GM12873 (cell line): ENCODE data around the gene ZBED4.

ENCODE experiments used
- TF ChIP-seq, protein P1 (sequence below): IDR thresholded peaks from 2 replicates; pipeline ENCODE4 v1.5.1; 2012; ENCODE audit warnings: low read depth, mild to moderate bottlenecking, moderate library complexity, low read length, control low read depth; ENCODE audit not compliant: insufficient read depth; ENCODE audit errors: missing control alignments

Gene ZBED4

DNA sequence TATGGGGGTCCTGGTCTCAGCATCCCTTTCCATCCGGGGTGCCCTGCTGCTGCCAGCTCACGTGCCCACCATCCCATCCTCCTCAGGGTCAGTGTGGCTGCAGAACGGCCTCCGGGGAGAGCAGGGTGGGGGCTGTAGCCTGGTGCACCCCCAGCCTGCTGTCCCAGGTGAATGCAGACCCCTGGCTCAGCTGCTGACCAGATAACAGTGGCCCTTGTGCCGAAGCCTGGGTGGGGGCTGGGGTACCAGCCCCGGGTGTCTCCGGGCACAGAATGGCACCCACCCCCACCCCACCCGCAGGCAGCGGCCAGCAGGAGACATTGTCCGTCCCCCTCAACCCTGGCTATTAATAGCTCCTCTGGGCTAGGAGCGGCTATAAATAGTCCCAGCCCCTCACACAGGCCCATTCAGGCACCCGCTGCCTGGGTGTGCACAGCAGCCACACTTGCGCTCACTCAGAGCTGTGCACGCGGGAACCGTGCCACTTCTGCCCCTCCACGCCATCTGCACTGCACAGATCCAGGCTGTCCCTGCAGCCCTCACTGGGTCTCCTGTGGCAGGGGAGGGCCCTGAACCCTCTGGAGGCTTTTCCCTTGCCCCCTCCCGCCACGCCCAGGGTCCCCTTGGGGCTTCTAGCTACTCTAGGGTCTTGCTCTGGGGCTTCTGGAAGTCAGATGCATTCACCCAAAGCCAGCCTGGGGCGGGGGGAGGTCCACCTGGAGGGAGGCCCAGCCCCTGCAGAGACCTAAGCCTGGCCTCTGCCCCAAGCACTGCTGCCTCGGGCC lies 83.5 kb downstream of the ZBED4 start:
- TF ChIP-seq, protein P1, sequence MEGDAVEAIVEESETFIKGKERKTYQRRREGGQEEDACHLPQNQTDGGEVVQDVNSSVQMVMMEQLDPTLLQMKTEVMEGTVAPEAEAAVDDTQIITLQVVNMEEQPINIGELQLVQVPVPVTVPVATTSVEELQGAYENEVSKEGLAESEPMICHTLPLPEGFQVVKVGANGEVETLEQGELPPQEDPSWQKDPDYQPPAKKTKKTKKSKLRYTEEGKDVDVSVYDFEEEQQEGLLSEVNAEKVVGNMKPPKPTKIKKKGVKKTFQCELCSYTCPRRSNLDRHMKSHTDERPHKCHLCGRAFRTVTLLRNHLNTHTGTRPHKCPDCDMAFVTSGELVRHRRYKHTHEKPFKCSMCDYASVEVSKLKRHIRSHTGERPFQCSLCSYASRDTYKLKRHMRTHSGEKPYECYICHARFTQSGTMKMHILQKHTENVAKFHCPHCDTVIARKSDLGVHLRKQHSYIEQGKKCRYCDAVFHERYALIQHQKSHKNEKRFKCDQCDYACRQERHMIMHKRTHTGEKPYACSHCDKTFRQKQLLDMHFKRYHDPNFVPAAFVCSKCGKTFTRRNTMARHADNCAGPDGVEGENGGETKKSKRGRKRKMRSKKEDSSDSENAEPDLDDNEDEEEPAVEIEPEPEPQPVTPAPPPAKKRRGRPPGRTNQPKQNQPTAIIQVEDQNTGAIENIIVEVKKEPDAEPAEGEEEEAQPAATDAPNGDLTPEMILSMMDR: no peak

DNA sequence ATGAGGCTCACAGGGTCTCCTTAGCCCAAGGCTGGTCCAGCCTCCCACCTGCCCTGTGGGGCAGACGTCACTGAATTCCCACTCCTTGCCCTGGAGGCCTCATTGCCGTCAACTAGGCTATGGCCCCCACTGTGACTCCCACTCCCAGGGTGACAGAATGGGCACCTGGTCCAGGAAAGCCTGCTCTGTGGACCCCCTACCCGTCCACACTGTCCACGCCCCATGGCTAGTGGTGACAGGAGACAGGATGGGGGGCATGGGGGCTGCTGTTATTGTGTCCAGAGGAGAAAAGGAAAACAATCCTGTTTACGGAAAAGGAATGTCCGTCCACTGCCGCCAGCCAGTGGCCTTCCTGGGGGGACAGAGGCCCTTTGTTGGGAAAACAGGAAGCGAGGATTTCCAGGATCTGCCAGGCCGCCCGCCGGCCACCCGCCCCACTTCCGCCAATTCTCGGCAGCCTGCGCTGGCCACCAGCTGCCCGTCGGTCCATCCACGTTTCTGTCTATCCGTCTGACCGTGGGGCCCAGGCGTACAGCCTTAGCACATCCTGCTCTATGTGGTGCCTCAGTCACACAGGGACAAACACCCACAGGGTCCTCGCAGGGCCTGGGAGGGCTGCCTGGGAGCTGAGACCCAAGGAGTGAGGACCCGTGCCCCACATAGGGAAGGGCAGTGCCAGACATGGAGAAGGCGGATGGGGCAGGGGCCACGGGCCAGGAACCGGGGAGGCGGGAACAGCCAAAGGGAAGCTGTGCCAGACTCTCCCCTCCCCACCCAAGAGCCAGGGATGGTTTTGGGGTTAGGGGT lies 84.3 kb downstream of the ZBED4 start:
- TF ChIP-seq, protein P1: no peak

DNA sequence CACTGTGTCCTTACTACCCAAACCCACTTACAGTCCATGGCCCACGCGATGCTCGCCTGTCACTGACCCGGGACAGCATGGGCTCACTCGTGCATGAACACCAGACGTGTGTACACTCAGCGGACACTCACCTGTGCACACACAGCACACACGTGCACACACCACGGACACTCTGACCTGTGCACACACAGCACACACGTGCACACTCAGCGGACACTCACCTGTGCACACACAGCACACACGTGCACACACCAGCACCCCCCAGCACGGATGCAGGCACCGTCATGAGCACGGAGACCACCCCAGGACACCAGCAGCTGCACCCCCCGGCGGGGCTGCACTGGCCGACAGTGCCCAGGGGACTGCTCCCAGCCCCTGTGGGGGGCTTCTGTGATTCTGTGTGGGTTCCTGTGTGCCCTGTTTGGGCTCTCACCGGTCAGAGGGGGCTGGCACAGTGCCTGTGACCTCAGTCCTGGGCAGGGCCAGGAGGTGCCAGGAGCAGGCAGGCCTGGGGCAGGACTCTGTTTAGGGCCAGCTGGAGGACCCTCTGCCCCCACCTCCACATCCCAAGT lies 85.0 kb downstream of the ZBED4 start:
- TF ChIP-seq, protein P1: no peak
